Stimulated activated CD8-positive, alpha-beta memory T cell treated with anti-CD3 and anti-CD28 coated beads, Interleukin-7, amount 100 ng/mL, for 4 hours (primary cell): ENCODE results near the gene RD3L.
"Not testable (repeated sequence)": the region's sequence is repeated elsewhere in the genome, so short reads cannot be mapped to it uniquely, and the experiment has no call there.

ENCODE experiments used
- DNase-seq, 2 donors: peaks; one replicate each; pipeline ENCODE4 v3.0.0-alpha.2; 2020; ENCODE audit warnings: low read depth in 2 of 2

The RD3L gene

GRCh38 chr14:103941973-103942736, at the start of gene RD3L:
Gene RD3L (minus strand): TSS chr14:103942529. CDS start chr14:103941695, 834 bp downstream.
- no peak for DNase-seq

- no peak for DNase-seq
These were observed 47.6 kb upstream of the RD3L start for GRCh38 chr14:103989964-103990363.

- DNase-seq: no peak
These were observed 46.7 kb upstream of the RD3L start for GRCh38 chr14:103989034-103989433.

- DNase-seq: no peak
These were observed 41.9 kb upstream of the RD3L start for GRCh38 chr14:103984196-103984595.

- not testable (repeated sequence) for DNase-seq
These were observed 38.4 kb upstream of the RD3L start for GRCh38 chr14:103980623-103981238.

- no peak for DNase-seq
These were observed 32.2 kb upstream of the RD3L start for GRCh38 chr14:103974575-103974974.

- DNase-seq: no peak
These were observed 31.0 kb upstream of the RD3L start for GRCh38 chr14:103973354-103973753.

- no peak for DNase-seq
These were observed 27.6 kb upstream of the RD3L start for GRCh38 chr14:103969961-103970360.

GRCh38 chr14:103966631-103967030, 24.3 kb upstream of the RD3L start:
- DNase-seq: no peak

- no peak for DNase-seq
These were observed 19.7 kb upstream of the RD3L start for GRCh38 chr14:103961928-103962578.

GRCh38 chr14:103960457-103961055, 18.2 kb upstream of the RD3L start:
- DNase-seq: no peak

GRCh38 chr14:103949131-103949790, 6.9 kb upstream of the RD3L start:
- no peak for DNase-seq

GRCh38 chr14:103948442-103948841, 6.1 kb upstream of the RD3L start:
- no peak for DNase-seq

- DNase-seq: no peak
These were observed 4.6 kb upstream of the RD3L start for GRCh38 chr14:103946975-103947374.

- DNase-seq: no peak
These were observed 1.3 kb upstream of the RD3L start for GRCh38 chr14:103943673-103944072.

- DNase-seq: no peak
These were observed 867 bp downstream of the RD3L start for GRCh38 chr14:103941462-103941861.

- no peak for DNase-seq
These were observed 7.2 kb downstream of the RD3L start for GRCh38 chr14:103935102-103935501.

- no peak for DNase-seq
These were observed 9.4 kb downstream of the RD3L start for GRCh38 chr14:103932791-103933490.

- DNase-seq: no peak
These were observed 10.9 kb downstream of the RD3L start for GRCh38 chr14:103931422-103931821.

- no peak for DNase-seq
These were observed 12.2 kb downstream of the RD3L start for GRCh38 chr14:103930051-103930604.
